Peyer's patch (tissue), 4 donors: ENCODE data around the gene IDH3G. TPM values are rescaled to one million over a fixed set of nuclear protein-coding genes. Genes with fewer than 3 reads are reported as not detected.
"Not testable (repeated sequence)": the region's sequence is repeated elsewhere in the genome, so short reads cannot be mapped to it uniquely, and the experiment has no call there.

Source experiments
- DNase-seq, 3 donors: peaks; one replicate each; pipeline ENCODE4 v3.0.0-alpha.2; 2017 to 2019
- H3K27ac ChIP-seq, 4 donors: fragments of 200-600 bp; sonication (generic); one replicate each; pipeline ENCODE4 v1.5.1; 2016 to 2019
- H3K27me3 ChIP-seq, 2 donors: fragments of 200-600 bp; sonication (generic); one replicate each; pipeline ENCODE4 v1.5.1; 2019
- H3K36me3 ChIP-seq, 3 donors: fragments of 200-600 bp; sonication (generic); one replicate each; pipeline ENCODE4 v1.5.1; 2016 to 2019
- H3K4me1 ChIP-seq, 4 donors: fragments of 200-600 bp; sonication (generic); one replicate each; pipeline ENCODE4 v1.5.1; 2016 to 2019
- H3K4me3 ChIP-seq, 4 donors: fragments of 200-600 bp; sonication (generic); 1 replicate in 3 of 4; 2 replicates in 1 of 4; pipeline ENCODE4 v1.5.1; 2016 to 2019; ENCODE audit warnings: mild to moderate bottlenecking in 1 of 4
- H3K9me3 ChIP-seq, 4 donors: fragments of 200-600 bp; sonication (generic); one replicate each; pipeline ENCODE4 v1.5.1; 2016 to 2019; ENCODE audit warnings: mild to moderate bottlenecking in 1 of 4
- CTCF ChIP-seq, 6 experiments: fragments of 450-650 bp in 4 of 6; fragments of 200-600 bp in 2 of 6; sonication (generic) in 1 of 6; IDR thresholded peaks; one replicate each; pipeline ENCODE4 v1.5.1; 2017 to 2019; ENCODE audit warnings: antibody characterized with exemption in 6 of 6, mild to moderate bottlenecking in 3 of 6, moderate library complexity in 1 of 6
- POLR2A ChIP-seq, 2 donors: fragments of 450-650 bp; IDR thresholded peaks; one replicate each; pipeline ENCODE4 v1.5.1; 2017; ENCODE audit warnings: antibody characterized with exemption in 2 of 2, mild to moderate bottlenecking in 2 of 2, moderate library complexity in 2 of 2
- total RNA-seq, 4 donors: library from RNA; depleted of rRNA; stranded (reverse); fragments of >200 nt; gene quantifications; one replicate each; pipeline ENCODE4 v1.1.0, GENCODE V29; 2016

IDH3G gene
- total RNA-seq, 4 donors from 2014 or later = 108 to 153 (median 126) TPM

- peak in 1 of 3 donors; percentile 50 for DNase-seq
- H3K4me1 ChIP-seq = peaks cover 0 to 20% (median 0%) of the 10 kb centered on the region in 4 donors
Measured at GRCh38 chrX:153744210-153745066, 49.7 kb downstream of the IDH3G start.

GRCh38 chrX:153743468-153744209 lies 50.5 kb downstream of the IDH3G start:
- not testable (repeated sequence) for H3K36me3 ChIP-seq, H3K27me3 ChIP-seq, H3K9me3 ChIP-seq
- peak; percentile 22 to 72 for TF ChIP-seq POLR2A (IDR thresholded peaks at IDR 0.05)
- TF ChIP-seq CTCF (IDR thresholded peaks at IDR 0.05) = peak in 3 of 6 experiments; percentile 21 to 34 (median 29)
- Histone ChIP-seq H3K4me3 (peak overlapping the region in 2 of 4 donors; percentile 22 to 34), H3K4me1 (peaks cover 0 to 20% (median 0%) of the 10 kb centered on the region in 4 donors), H3K27ac (peak overlapping the region in 3 of 4 donors; percentile 17 to 82 (median 67))
- DNase-seq = peak; percentile 31 to 91 (median 90)

More at GRCh38 chrX:153744210-153745066, 49.7 kb downstream of the IDH3G start:
- Histone ChIP-seq H3K4me3 (peak overlapping the region in 2 of 4 donors; percentile 22 to 34), H3K9me3 (no peaks in the 10 kb centered on the region), H3K36me3 (no peaks in the 10 kb centered on the region), H3K27me3 (no peaks in the 10 kb centered on the region), H3K27ac (peak overlapping the region in 2 of 4 donors; percentile 67 to 82)
- TF ChIP-seq CTCF (IDR thresholded peaks at IDR 0.05) (peak in 2 of 6 experiments; percentile 5 to 11), POLR2A (IDR thresholded peaks at IDR 0.05) (no peak)

GRCh38 chrX:153742796-153743467 lies 51.2 kb downstream of the IDH3G start:
- Histone ChIP-seq H3K4me1 (peaks cover 0 to 20% (median 0%) of the 10 kb centered on the region in 4 donors), H3K27ac (peak overlapping the region in 3 of 4 donors; percentile 17 to 82 (median 52))
- not testable (repeated sequence) for H3K27me3 ChIP-seq, H3K4me3 ChIP-seq, H3K36me3 ChIP-seq, H3K9me3 ChIP-seq, DNase-seq

GRCh38 chrX:153742111-153742510 lies 52.1 kb downstream of the IDH3G start:
- not testable (repeated sequence) for H3K27me3 ChIP-seq, H3K36me3 ChIP-seq, DNase-seq, H3K27ac ChIP-seq, H3K9me3 ChIP-seq, H3K4me3 ChIP-seq
- H3K4me1 ChIP-seq = peaks cover 0 to 20% (median 0%) of the 10 kb centered on the region in 4 donors

- H3K4me1 ChIP-seq = peaks cover 0 to 20% (median 0%) of the 10 kb centered on the region in 4 donors
- H3K4me3 ChIP-seq = no peak overlapping the region
- TF ChIP-seq POLR2A (IDR thresholded peaks at IDR 0.05) (no peak), CTCF (IDR thresholded peaks at IDR 0.05) (no peak)
- H3K27ac ChIP-seq = peak overlapping the region in 1 of 4 donors; percentile 72
- H3K36me3 ChIP-seq = peaks cover 0 to 5% (median 0%) of the 10 kb centered on the region in 3 donors
- no peak for DNase-seq
- no peaks in the 10 kb centered on the region for H3K27me3 ChIP-seq
- H3K9me3 ChIP-seq = no peaks in the 10 kb centered on the region
Measured at GRCh38 chrX:153741446-153741845, 52.7 kb downstream of the IDH3G start.

- Histone ChIP-seq H3K4me3 (no peak overlapping the region), H3K27me3 (no peaks in the 10 kb centered on the region), H3K36me3 (peaks cover 0 to 7% (median 0%) of the 10 kb centered on the region in 3 donors), H3K9me3 (no peaks in the 10 kb centered on the region), H3K4me1 (peaks cover 0 to 20% (median 0%) of the 10 kb centered on the region in 4 donors), H3K27ac (peak overlapping the region in 2 of 4 donors; percentile 42 to 72)
- peak in 2 of 3 donors; percentile 76 to 78 for DNase-seq
- TF ChIP-seq CTCF (IDR thresholded peaks at IDR 0.05) (no peak), POLR2A (IDR thresholded peaks at IDR 0.05) (no peak)
Measured at GRCh38 chrX:153740631-153741222, 53.4 kb downstream of the IDH3G start.
